Measurements from ENCODE around the gene AK9. TPM values are rescaled to one million over a fixed set of nuclear protein-coding genes. Genes with fewer than 3 reads are reported as not detected.

Gene AK9
- total and polyA plus RNA-seq, 9 of the 15 experiments (the other 6 are each of a cell fraction or from before 2014, with no cell fraction given) = 0.59 to 1.9 (median 1.2) TPM

DNA sequence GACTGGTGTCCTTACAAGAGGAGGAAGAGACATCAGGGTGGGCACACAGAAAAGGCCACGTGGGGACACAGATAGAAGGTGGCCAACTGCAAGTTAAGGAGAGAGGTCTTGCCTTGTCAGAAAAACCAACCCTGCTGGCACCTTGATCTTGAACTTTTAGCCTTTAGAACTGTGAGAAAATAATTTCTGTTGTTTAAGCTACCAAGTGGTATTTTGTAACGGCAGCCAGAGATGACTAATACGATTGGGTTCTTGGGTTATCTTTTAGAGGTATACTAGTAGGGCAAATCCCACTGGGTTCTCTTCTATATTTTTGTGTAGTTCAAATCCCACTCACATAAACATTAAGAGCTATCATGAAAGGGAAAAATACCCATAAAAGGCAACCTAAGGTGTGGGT is 176.1 kb downstream of the AK9 start:
- no peak overlapping the region for H3K4me2 ChIP-seq (ENCODE audit: insufficient read depth, low read length)
- H3K4me1 ChIP-seq (replicated peaks in 1 of 2; ENCODE audit: control insufficient read depth in 2 of 2, insufficient read depth in 2 of 2, low read length in 2 of 2) = no peaks in the 10 kb centered on the region
- BruUV-seq (replicated peaks) = no TSS peak
- H3K36me3 ChIP-seq (ENCODE audit: control insufficient read depth, insufficient read depth, low read length) = no peaks in the 10 kb centered on the region
- TF ChIP-seq ZNF778 (CRISPR knock-in tag; IDR thresholded peaks at IDR 0.05) (no peak), ZNF121 (CRISPR knock-in tag; conservative IDR thresholded peaks at IDR 0.05) (no peak), DACH1 (IDR thresholded peaks at IDR 0.05; ENCODE audit: partially characterized antibody) (no peak), DIDO1 (tag; IDR thresholded peaks at IDR 0.05; ENCODE audit: low read depth) (0 out of 2 replicates have a peak, but pooled peaks have one; percentile 20), FOS (IDR thresholded peaks at IDR 0.05; ENCODE audit: extremely low read depth, insufficient read length) (no peak), BDP1 (IDR thresholded peaks at IDR 0.05; ENCODE audit: insufficient read depth, insufficient read length) (no peak), HDAC6 (IDR thresholded peaks at IDR 0.05; ENCODE audit: low read depth, low read length) (no peak)
- H3K4me3 ChIP-seq = no peak overlapping the region
- H3K27ac ChIP-seq (ENCODE audit: extremely low read depth, low read depth, low read length) = no peak overlapping the region
- no peak overlapping the region for H3K9ac ChIP-seq (ENCODE audit: insufficient read depth in 1 of 2, low read depth in 2 of 2, low read length in 2 of 2)
- H3K79me2 ChIP-seq (ENCODE audit: control insufficient read depth, insufficient read depth, low read length) = no peaks in the 10 kb centered on the region
- no peaks in the 10 kb centered on the region for H3K27me3 ChIP-seq (ENCODE audit: control insufficient read depth in 2 of 2, insufficient read depth in 2 of 2, low read length in 2 of 2)
- in situ Hi-C loops (cut with MboI) = no loop called here
- WGBS (ENCODE audit: insufficient coverage, low coverage, missing lambda C conversion rate) = 5% methylated on average over 3 of the region's 3 CpGs
- ChIA-PET CTCF (ENCODE audit: low intra/inter-chr PET ratio) (no interaction called here), POLR2A (interaction anchor here (1.1 kb wide), 1 partner anchor 103 kb away, joined by 4 read pairs; no protein-coding TSS in a partner anchor)
- no peak for ATAC-seq
- FAIRE-seq = no peak
- no peaks in the 10 kb centered on the region for H3K9me3 ChIP-seq (replicated peaks; ENCODE audit: control insufficient read depth, insufficient read depth, low read depth, low read length)
- H4K20me1 ChIP-seq (replicated peaks; ENCODE audit: control insufficient read depth, insufficient read depth, low read length) = no peaks in the 10 kb centered on the region
- DNase-seq (ENCODE audit: extremely low read depth in 1 of 4, low spot score in 3 of 4) = no peak
- no peak overlapping the region for H2AFZ ChIP-seq (ENCODE audit: low read depth, low read length)
- H3K9me1 ChIP-seq (ENCODE audit: control insufficient read depth, insufficient read depth, low read length) = no peaks in the 10 kb centered on the region
- intact Hi-C loops (cut with micrococcal nuclease) = no loop called here

DNA sequence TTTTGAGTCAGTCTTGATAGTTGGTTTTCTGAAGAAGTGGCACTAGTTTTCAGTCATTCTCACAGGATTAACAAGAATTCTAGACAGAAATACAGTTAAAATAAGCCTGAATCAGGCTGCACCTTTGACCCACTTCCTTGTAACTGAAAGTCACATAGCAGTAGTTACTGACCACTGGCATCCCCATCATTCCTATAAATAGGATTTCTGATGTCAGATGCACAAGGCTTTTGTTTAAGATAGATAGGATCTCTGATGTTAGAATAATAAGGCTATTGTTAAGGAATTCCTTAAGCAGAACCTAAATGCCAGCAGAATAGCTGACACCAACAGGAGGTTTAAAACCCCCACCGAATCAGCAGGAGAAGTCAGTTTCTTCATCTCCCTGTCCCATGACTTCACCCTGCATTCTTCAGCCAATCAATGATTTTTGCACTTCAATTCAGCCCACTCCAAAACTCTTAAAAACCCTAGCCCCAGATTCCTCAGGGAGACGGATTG is 177.4 kb downstream of the AK9 start:
- FAIRE-seq = no peak
- Histone ChIP-seq H3K4me3 (no peak overlapping the region), H3K4me2 (ENCODE audit: insufficient read depth, low read length) (no peak overlapping the region), H3K79me2 (ENCODE audit: control insufficient read depth, insufficient read depth, low read length) (no peaks in the 10 kb centered on the region), H4K20me1 (replicated peaks; ENCODE audit: control insufficient read depth, insufficient read depth, low read length) (no peaks in the 10 kb centered on the region), H3K9me3 (replicated peaks; ENCODE audit: control insufficient read depth, insufficient read depth, low read depth, low read length) (no peaks in the 10 kb centered on the region), H3K27ac (ENCODE audit: extremely low read depth, low read depth, low read length) (no peak overlapping the region), H3K9ac (ENCODE audit: insufficient read depth in 1 of 2, low read depth in 2 of 2, low read length in 2 of 2) (no peak overlapping the region), H3K36me3 (ENCODE audit: control insufficient read depth, insufficient read depth, low read length) (no peaks in the 10 kb centered on the region), H3K4me1 (replicated peaks in 1 of 2; ENCODE audit: control insufficient read depth in 2 of 2, insufficient read depth in 2 of 2, low read length in 2 of 2) (no peaks in the 10 kb centered on the region), H2AFZ (ENCODE audit: low read depth, low read length) (0 out of 2 replicates have a peak overlapping the region, but pooled peaks have one; percentile 15), H3K27me3 (ENCODE audit: control insufficient read depth in 2 of 2, insufficient read depth in 2 of 2, low read length in 2 of 2) (no peaks in the 10 kb centered on the region), H3K9me1 (ENCODE audit: control insufficient read depth, insufficient read depth, low read length) (no peaks in the 10 kb centered on the region)
- ChIA-PET POLR2A (no interaction called here), CTCF (ENCODE audit: low intra/inter-chr PET ratio) (no interaction called here)
- ATAC-seq = no peak
- intact Hi-C loops (cut with micrococcal nuclease) = no loop called here
- no TSS peak for BruUV-seq (replicated peaks)
- no peak for DNase-seq (ENCODE audit: extremely low read depth in 1 of 4, low spot score in 3 of 4)
- in situ Hi-C loops (cut with MboI) = no loop called here
- TF ChIP-seq, protein P1, sequence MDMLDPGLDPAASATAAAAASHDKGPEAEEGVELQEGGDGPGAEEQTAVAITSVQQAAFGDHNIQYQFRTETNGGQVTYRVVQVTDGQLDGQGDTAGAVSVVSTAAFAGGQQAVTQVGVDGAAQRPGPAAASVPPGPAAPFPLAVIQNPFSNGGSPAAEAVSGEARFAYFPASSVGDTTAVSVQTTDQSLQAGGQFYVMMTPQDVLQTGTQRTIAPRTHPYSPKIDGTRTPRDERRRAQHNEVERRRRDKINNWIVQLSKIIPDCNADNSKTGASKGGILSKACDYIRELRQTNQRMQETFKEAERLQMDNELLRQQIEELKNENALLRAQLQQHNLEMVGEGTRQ (CRISPR knock-in tag; IDR thresholded peaks at IDR 0.05) = no peak
- TF ChIP-seq RNF2 (IDR thresholded peaks at IDR 0.05) (no peak), ERF (CRISPR knock-in tag; IDR thresholded peaks at IDR 0.05) (no peak), NR2F6 (CRISPR knock-in tag; IDR thresholded peaks at IDR 0.05) (no peak)
- TF ChIP-seq, protein P2, sequence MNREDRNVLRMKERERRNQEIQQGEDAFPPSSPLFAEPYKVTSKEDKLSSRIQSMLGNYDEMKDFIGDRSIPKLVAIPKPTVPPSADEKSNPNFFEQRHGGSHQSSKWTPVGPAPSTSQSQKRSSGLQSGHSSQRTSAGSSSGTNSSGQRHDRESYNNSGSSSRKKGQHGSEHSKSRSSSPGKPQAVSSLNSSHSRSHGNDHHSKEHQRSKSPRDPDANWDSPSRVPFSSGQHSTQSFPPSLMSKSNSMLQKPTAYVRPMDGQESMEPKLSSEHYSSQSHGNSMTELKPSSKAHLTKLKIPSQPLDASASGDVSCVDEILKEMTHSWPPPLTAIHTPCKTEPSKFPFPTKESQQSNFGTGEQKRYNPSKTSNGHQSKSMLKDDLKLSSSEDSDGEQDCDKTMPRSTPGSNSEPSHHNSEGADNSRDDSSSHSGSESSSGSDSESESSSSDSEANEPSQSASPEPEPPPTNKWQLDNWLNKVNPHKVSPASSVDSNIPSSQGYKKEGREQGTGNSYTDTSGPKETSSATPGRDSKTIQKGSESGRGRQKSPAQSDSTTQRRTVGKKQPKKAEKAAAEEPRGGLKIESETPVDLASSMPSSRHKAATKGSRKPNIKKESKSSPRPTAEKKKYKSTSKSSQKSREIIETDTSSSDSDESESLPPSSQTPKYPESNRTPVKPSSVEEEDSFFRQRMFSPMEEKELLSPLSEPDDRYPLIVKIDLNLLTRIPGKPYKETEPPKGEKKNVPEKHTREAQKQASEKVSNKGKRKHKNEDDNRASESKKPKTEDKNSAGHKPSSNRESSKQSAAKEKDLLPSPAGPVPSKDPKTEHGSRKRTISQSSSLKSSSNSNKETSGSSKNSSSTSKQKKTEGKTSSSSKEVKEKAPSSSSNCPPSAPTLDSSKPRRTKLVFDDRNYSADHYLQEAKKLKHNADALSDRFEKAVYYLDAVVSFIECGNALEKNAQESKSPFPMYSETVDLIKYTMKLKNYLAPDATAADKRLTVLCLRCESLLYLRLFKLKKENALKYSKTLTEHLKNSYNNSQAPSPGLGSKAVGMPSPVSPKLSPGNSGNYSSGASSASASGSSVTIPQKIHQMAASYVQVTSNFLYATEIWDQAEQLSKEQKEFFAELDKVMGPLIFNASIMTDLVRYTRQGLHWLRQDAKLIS (CRISPR knock-in tag; IDR thresholded peaks at IDR 0.05) = no peak
- WGBS (ENCODE audit: insufficient coverage, low coverage, missing lambda C conversion rate) = 0% methylated on average over 2 of the region's 2 CpGs

Measured in K562 (cell line).